SKM-1 (cell line): Measurements from ENCODE around the gene GFPT2.
A peak's percentile ranks its signal among the peaks of the same experiment; 100 is the strongest.
"Not testable (repeated sequence)": the region's sequence is repeated elsewhere in the genome, so short reads cannot be mapped to it uniquely, and the experiment has no call there.

Experiments
- DNase-seq: peaks from one replicate; lab custom pipeline; 2025; ENCODE audit not compliant: unreplicated experiment; lab: John Stamatoyannopoulos, UW

GFPT2 gene

DNA sequence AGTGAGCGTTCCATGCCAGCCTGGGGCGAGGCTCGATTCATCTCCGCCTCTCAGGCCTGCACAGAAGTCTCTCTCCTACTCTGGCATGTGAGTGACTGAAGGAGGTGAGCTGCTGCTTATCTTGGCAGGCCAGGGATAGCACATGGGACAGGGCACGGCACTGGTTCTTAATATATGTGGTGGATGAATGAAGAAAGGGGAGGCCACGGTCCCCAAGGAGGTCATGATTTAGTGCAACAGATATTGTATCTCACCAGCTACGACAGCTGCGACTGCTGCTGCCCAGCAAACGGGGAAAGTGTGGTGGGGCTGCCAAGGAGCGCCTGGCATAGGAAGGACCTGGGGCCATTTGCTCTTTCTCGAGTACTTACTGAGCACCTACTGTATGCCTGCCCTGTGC lies 41.9 kb downstream of the GFPT2 start:
- DNase-seq = no peak

DNA sequence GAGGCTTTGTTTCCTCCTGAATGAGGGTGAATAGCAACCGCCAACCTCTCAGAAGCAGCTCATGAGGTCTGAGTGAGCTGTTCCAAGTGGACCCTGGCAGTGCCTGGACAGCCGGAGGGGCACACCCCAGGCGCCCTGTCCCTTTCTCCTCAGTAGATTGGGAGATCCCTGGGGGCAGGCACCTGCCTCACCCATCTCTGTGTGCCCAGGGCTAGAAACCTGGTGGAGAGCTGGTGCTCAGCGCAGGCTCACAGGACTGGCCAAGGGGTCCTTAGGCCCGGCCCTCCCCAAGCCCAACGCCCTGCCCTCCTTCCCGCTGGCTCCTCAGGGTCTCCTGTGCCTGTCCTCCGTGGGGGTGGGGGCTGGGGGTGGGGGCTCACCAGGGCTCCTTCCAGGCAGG lies 46.3 kb downstream of the GFPT2 start:
- no peak for DNase-seq

DNA sequence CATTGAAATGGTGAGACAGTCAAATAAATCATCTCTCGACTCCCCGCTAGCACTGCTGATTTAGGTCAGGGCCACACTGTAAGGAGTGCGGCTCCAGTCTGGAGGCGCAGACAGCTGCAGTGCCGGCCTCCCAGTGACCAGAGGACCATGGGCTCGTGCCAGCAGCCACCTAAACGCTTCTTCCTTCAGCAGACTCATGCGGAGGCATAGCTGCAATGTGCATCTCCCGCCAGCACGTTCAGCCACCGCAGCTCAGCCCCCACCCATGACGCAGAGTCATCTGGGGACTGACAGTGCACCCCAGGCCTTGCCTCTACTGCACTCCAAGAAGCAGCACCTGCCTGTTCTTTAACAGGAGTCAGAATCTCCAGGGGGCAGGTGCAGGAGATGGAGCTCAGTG lies 47.7 kb downstream of the GFPT2 start:
- no peak for DNase-seq

DNA sequence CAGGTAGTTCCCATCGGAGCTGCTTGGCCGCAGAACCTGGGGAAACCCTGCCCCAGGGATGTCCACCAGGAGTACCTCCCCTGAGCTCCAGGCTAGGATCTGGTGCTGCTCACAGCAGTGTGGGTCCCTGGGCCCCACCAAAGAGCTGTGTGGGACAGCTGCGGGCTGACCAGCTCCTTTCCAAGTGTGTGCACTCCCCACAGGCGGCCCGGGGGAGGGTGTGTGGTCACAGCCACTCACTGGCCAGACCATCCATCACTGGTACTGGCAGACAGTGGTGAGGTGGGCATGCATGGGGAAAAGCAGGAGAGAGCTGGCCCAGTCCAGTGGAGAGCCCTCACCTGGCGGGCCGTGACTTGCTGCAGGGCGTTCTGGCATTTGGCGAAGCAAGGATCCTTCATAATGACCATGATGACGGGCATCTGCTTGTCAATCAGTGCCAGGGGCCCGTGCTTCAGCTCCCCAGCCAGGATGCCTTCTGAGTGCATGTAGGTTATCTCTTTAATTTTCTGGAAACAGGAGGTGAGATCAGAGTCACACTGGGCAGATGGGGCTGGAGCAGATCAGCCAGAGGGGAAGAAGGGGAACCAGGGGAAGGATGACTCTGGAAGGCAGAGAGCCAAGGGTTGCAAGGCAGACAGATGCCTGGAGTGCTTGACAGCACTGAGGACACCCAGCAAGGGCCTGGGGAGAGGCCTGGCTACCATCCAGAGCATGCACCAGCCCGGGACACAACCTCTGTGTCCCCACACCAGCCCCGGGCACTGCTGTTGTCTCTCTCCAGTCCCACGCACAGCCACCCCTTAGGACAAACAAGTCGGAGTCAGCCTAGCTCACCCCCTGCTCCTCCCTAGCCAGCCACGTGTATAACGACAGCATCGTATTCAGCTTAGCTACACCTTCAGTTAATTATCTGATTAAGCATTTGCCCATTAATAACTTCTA lies 48.4 kb downstream of the GFPT2 start:
- no peak for DNase-seq

DNA sequence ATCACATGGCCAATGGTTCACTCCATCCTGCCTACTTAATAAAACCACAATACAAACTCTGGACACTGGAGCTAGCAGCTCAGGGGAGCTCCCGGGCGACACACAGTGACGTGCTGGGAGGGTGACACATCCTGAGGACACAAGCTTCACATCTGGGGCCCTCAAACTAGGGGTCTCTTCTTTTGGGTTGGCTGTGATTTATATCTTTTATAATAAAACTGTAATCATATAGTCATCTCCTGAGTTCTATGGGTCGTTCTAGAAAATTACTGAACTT lies 49.2 kb downstream of the GFPT2 start:
- no peak for DNase-seq

DNA sequence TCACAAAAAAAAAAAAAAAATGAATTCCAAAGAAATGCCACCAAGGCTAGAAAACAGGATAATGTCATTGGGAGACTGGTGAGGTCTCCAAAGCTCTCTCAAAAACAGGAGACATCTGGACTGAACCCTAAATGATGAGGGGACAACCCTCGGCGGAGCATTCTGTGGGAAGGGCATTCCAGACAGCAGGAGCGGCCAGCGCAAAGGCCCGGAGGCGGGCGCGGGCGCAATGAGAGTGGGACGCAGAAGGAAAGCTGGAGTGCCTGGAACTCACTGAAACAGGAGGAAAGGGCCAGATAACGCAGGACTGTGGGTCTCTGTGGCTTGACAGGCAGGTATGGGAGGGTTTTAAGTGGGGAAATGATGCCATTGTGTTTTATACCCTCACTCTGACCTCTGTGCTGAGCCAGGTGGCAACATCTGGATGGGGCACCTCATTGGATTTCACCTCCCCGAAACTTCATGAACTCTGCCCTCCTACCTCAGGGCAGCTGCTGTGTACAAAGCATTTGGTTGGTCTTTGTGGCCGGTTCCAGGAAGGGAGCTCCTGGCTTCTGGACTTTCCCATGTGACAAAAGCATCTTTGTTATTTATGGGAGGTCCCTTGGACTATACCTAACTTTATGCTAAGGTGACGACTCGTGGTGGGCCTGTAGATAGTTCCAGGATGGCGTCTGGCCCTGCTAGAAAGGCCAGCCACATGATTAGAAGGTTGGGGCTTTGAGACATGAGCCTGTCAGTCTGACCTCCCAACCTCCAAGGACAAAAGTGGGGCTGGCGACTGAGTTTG lies 49.7 kb downstream of the GFPT2 start:
- DNase-seq = no peak

DNA sequence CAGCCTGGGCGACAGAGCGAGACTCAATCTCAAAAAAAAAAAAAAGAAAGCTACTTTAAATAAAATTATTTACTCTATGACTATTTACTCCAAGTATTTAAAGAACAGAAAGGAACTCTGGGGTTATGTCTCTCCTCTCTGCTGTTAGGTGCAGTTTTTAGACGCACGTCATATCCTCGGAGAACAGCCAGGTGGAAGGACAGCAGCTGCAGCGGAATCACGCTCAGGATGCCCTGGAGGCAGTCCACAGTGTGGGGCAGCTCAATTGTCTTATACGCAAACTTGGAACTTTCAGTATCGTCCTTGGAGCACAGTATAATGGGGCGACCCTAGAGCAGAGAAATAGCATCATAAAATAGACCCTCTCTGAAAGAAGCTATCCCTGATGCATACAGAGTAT lies 50.9 kb downstream of the GFPT2 start:
- DNase-seq = no peak

DNA sequence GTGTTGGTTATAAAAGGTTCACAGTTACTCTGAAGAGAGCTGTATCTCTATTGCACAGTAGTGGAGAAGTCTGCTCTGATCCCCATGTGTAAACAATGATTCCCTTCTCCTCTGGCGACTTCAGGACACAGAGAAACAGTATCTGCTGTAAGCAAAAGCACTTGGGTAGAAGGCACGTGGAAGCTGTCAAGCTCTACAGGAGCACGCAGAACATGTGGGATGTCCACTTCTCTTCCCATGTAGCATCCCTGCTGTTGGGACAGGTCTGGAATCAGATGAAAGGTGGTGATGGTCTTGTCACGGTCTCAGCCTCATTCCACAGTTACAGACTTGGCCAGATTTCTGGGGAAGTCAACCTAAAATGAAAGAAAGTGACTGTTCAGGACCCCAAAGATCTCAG lies 51.9 kb downstream of the GFPT2 start:
- DNase-seq = no peak

DNA sequence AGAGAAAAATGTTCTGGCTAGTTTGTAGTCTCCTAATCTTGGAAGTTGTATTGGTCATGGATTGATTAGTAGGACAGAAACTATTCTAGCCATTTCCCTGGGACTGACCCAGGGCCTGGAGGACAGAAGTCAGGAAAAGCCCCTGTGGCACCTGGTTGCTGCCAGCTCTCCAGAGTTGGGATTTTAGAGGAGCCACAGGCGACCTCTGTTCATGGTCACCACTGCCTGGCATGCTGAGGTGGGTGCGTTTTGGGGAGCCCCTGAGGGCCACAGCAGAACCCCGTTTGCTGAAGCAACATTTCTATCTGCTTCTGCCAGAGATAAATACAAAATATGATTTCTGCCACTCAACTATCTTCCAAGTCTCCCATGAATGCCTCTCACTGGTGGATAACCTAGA lies 53.6 kb downstream of the GFPT2 start:
- DNase-seq = no peak

DNA sequence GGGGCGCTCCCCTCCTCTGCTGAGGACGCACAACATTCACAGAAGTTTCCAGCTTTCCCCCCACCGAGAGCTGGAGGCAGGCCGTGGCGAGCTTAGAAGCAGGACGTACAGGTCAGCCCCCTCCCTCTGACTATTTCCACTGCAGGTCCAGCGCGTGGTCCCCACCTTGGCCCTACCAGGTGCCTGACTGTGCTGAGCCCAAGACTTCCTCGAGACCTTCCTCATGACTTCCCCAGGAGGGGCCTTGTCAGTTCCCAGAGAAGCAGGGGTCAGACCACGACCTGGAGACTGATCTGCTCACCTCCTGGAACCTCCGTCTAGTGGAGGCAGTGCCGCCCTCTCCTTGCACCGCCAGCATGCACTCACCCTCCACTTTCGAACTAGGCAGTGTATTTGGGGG lies 54.1 kb downstream of the GFPT2 start:
- not testable (repeated sequence) for DNase-seq

DNA sequence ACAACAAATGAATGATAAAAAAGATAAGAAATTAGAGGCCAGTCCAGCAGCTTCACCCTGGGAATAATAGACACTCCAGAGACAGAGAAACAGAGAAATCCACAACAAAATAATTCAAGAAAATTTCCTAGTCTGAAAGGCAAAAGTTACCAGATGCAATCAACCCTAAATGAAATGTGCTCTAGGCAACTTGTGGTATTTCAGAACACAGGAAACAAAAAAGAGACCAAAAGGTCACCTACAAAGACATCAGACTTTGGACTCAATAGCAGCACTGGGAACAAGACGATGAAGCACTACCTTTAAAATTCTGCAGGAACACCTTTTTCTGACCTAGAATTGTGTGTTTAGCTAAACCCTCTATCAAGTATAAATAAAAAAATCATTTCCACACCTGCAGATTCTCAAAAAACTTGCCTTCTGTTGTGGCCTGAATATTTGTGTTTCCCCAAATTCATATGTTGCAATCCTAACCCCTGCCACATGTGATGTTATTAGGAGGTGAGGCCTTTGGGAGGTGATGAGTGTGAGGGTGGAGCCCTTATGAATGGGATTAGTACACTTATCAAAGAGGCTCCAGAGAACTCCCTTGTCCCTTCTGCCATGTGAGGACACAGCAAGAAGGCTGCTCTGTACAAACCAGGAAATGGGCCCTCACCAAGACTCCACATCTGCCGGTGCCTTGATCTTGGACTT lies 55.4 kb downstream of the GFPT2 start:
- no peak for DNase-seq

DNA sequence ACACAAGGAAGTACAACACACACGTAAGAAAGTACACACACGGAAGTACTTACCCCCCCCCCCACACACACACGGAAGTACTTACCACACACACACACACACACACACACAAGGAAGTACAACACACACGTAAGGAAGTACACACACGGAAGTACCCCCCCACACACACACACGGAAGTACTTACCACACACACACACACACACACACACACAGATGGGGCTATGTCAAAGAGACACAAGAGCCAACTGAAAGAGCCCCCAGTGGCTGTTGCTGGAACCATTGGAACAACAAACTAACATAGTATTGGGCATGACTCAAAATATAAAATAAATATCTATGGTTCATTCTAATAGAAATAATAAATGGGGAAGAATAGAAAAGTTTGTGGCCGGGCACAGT lies 56.4 kb downstream of the GFPT2 start:
- no peak for DNase-seq

DNA sequence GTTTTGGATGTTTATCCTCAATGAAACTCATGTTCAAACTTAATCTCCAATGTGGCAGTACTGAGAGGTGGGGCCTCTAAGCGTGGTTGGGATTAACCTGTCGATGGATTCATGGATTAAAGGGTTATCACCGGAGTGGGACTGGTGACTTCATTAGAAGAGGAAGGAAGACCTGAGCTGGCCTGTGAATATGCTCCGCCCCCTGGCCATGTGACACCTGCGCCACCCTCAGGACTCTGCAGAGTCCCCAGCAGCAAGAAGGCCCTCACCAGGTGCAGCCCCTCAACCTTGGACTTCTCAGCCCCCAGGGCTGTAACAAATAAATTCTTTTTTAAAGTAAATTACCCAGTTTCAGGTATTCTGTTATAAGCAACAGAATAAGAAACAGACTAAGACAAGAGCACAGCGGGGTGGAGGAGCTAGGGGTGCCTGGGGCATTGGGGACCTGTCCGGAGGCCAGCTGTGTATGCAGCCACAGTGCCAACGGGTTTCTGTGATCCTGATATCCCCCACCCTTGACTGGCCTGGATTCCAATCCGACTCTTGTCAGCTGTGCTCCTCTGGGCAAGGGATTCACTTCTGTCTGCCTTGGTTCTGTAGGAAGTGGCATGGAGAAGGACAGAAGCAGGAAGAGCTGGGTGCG lies 58.1 kb downstream of the GFPT2 start:
- DNase-seq = no peak

DNA sequence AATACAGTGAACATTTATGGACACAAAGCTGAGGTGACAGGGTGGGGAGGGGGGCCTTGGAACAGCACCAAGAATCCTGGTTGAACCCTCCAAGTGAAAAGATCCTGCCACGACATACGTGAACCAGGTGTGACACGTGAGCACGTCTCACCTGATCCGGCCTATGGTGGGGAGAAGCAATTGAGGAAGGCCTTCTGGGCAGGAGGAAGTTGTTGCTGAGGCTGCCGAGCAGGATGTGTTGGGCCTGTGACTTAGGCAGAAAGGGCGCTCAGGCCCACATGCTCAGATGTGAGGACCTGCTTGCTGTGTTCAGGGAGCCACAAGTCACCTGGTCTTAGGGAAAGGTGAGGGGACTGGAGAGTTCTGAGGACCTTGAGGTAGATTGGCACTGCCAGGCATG lies 58.7 kb downstream of the GFPT2 start:
- DNase-seq = no peak

DNA sequence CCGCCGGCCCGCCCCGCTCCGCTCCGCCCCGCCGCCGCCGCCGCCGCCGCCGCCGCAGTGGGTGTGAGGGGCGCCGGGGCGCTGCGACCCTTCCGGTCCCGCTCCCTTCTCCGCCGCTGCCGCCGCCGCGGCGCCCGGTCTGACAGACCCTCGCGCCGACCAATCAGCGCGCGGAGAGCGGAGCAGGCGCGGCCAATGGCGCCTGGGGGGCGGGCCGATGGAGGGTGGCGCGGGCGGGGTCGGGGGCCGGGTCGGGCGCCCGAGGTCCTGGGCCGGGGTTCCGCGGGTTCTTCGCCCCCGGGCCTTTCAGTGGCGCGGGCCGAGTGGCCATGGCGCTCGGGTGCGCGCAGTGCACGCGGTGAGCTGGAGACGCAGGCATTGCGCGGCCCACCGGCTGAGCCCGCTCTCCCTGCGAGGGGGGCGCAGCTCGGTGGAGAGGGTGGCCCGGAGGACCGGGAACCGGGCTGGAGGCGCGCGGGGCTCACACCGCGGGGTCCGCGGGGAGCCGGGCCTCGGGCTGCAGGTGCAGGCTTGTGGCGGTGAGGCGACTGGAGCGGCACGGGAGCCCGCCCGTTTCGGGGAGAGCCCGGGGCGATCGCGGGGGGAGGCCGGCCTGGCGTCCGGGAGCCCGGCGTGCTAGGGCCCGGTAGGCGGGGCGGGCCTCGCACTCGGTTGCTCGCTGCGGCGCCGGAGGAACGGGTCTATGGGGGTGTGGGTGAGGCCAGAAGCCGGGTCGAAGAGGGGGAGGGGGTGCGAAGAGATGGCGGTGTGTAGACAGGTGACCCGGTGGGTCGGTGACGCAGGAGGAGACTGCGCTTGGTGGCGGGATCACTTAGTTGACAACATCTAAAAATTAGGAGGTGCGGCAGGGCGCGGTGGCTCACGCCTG lies 60.9 kb downstream of the GFPT2 start, which contains the start of gene MAPK9:
Gene MAPK9, minus strand, starts transcription at position 141 of the 889 bp plus-strand sequence. CDS start 11,522 bp downstream, outside the sequence.
- peak; percentile 65 for DNase-seq

DNA sequence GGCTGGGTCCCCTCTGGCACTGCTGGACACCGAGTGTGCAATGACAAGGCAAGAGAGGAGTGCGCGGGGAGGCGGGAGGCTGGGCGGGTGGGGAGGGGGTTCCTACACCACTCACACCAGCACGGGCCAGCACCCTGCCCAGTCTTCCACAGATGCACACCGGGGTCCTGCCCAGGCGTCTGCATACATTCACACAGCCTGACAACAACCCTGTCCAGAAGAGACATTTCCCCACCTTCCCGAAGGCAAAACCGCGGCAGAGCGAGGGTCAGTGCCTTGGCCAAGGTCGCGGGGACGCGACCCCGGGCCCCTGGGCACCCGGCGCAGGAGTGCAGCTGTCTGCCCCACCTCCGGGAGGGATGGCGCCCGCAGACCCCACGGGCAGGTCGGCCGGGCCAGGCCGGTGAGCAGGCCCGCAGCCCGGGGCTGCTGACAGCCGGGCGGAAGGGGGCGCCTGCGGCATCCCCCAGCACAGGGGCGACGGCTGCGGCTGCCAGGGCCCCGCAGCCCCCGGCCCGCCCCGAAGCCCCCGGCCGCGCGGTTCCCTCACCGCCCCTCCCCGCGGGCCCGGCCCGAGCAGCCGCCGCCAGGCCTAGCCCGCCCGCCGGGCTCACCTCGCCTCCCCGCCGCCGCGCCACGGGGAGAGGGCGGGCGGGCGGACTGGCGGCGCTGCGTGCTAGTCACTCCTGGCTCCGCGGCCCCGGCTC lies 61.7 kb downstream of the GFPT2 start:
- no peak for DNase-seq

DNA sequence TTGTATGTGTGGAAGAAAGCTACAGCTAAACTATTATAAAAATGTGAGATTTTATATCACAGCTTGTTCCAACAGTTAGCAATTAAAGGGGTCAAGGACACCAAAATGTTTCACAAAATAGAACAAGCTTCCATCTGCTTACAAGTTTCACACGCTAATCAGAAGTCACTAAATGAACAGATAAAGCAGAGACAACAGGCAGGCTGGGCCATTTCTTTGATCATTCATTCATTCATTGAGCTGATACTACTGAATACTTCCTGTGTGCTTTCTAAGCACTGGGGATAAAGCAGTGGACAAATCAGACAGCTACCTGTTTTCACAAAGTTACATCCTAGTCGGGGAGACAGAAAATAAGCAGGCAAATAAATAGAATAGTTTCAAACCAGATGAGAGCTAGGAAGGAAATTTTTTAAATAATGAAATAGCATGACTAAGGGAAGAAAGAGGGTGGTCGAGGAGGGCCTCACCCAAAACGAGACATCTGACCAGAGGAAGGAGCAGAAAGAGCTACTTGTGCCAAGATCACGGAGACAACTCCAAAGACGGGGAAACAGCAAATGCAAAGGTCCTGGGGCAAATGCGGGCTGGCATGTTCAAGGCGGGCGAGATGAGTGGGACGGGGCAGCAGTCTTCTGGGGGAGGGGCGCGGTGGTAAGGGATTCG lies 62.4 kb downstream of the GFPT2 start:
- DNase-seq = no peak

DNA sequence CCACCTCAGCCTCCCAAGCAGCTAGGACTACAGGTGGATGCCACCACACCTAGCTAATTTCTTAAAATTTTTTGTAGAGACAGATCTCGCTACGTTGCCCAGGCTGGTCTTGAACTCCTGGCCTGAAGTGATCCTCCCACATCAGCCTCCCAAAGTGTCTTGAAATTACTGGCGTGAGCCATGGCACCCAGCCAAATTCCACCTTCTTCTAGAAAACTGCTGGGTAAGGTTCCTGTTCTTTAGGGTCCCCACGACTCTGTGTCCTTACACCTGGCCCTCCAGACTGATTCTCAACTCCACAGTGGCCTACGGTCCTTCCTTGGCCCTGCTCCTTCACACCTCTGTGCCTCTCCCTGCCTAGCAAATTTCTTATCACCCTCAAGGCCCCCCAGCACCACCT lies 63.2 kb downstream of the GFPT2 start:
- no peak for DNase-seq

DNA sequence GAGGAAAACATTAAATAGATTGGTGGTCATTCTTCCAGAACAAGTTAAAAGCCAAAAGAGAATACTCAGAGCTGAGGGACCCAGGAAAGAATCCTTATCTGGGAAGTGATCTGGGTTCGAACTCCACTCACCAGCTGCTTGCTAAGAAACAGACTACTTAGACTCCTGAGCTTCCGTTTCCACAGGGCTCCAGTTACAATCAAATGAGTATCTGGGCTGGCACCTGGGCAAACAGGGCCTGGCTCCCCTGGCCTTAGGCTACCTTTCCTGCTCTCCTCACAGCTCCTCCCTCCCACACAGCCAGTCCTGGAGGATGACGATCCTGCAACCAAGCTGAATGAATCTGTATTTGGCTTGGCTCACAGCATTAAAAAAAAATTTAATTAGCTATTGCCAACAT lies 63.7 kb downstream of the GFPT2 start:
- no peak for DNase-seq
